ENCODE data around the gene ANAPC2.

DNA sequence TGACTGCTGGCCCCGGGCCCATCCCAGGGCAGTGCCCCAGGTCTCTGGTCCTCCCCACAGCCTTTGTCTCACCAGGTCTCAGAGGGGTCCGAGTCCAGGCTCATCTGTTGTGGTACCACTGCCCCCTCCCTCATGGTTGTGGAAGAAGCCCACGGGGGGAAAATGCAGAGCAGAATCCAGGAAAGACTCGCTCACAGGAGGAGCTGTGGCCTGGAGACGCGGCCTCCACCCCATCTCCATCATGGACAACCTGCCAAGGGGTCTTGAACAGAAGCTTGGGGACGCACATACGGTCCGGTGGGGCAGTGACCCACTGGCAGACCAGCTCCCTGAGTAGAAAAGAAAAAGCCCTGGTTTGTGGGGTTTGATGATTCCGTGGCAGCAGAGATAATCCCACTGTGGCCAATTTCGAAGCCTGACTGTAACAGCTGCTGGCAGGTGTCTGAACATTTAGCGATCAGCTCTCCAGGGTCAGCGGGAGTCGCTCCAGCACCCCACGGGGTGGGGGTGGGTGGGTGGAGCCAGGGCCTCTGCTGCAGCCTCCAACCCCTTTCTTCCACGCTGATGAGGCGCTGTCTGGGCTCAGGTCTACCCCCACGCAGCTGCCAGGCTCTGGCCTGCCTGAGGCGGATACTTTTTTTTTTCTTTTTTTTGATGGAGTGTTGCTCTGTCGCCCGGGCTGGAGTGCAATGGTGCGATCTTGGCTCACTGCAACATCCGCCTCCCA lies 51.3 kb downstream of the ANAPC2 start:
- TF ChIP-seq CTCF (conservative IDR thresholded peaks at IDR 0.05; ENCODE audit: low read depth, low read length) (no peak), FOS (IDR thresholded peaks at IDR 0.05; ENCODE audit: low read depth, low read length) (no peak), BHLHE40 (IDR thresholded peaks at IDR 0.05; ENCODE audit: low read depth, low read length) (no peak), CEBPB (IDR thresholded peaks at IDR 0.05; ENCODE audit: low read depth, low read length) (no peak), MAZ (IDR thresholded peaks at IDR 0.05; ENCODE audit: borderline replicate concordance, low read depth, low read length) (no peak), POLR2A (IDR thresholded peaks at IDR 0.05; ENCODE audit: low read depth, low read length) (no peak), CHD1 (IDR thresholded peaks at IDR 0.05; ENCODE audit: low read depth, low read length) (no peak), RAD21 (IDR thresholded peaks at IDR 0.05; ENCODE audit: low read length) (no peak), MXI1 (IDR thresholded peaks at IDR 0.05; ENCODE audit: borderline replicate concordance, low read depth, low read length) (no peak), RFX5 (IDR thresholded peaks at IDR 0.05; ENCODE audit: low read depth, low read length) (no peak), USF2 (IDR thresholded peaks at IDR 0.05; ENCODE audit: low read depth, low read length) (no peak), RCOR1 (IDR thresholded peaks at IDR 0.05; ENCODE audit: insufficient replicate concordance, low read length) (no peak), NFE2L2 (IDR thresholded peaks at IDR 0.05; ENCODE audit: low read depth, low read length) (no peak)
- TF ChIP-seq, protein P1, sequence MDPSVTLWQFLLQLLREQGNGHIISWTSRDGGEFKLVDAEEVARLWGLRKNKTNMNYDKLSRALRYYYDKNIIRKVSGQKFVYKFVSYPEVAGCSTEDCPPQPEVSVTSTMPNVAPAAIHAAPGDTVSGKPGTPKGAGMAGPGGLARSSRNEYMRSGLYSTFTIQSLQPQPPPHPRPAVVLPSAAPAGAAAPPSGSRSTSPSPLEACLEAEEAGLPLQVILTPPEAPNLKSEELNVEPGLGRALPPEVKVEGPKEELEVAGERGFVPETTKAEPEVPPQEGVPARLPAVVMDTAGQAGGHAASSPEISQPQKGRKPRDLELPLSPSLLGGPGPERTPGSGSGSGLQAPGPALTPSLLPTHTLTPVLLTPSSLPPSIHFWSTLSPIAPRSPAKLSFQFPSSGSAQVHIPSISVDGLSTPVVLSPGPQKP (IDR thresholded peaks at IDR 0.05; ENCODE audit: borderline replicate concordance, low read depth, low read length): no peak
